Left colon (tissue), 2 donors: ENCODE measurements around the gene DPYSL4. TPM values are rescaled to one million over a fixed set of nuclear protein-coding genes. Genes with fewer than 3 reads are reported as not detected.

Experiments
- ATAC-seq: fragments of 200-7000 bp; cut with Tn5 transposase; one replicate; pipeline ENCODE4 v1.9.1; 2020; ENCODE audit warnings: mild to moderate bottlenecking, moderate library complexity
- DNase-seq, 2 donors: peaks; one replicate each; pipeline ENCODE4 v3.0.0-alpha.2; 2020
- intact Hi-C, 2 donors: fragments of 100-400 bp; cut with DNase I in 1 of 2; cut with micrococcal nuclease in 1 of 2; formaldehyde crosslinking; loops; one replicate each; pipeline versions ENCODE4 v1.11.2 to v1.14.0; 2022; cut with DNase I, micrococcal nuclease
- total RNA-seq, 2 donors: library from RNA; stranded (reverse); fragmentation: NEBNext Ultra II Directional; extraction: Animal tissue kit (Norgen Biotek cat#: 25700); gene quantifications; one replicate each; pipeline ENCODE4 v1.2.1, GENCODE V29; 2021
- donor health status: DM: no; HTN: no; CAD: no.
- donor health status: DM: yes; HTN: yes; CAD: no.

DPYSL4 gene
- total RNA-seq, 2 donors from 2014 or later = 0.45 TPM; not detected in 1

GRCh38 chr10:132199268-132199853 lies 12.6 kb downstream of the DPYSL4 start:
- ATAC-seq (no peak), DNase-seq (no peak)
- intact Hi-C loops = no loop called here

GRCh38 chr10:132199854-132200311 lies 13.1 kb downstream of the DPYSL4 start:
- DNase-seq (no peak), ATAC-seq (no peak)
- intact Hi-C loops = no loop called here

GRCh38 chr10:132200344-132201110 lies 13.8 kb downstream of the DPYSL4 start:
- DNase-seq = no peak
- no peak for ATAC-seq
- intact Hi-C loops = no loop called here

GRCh38 chr10:132201111-132201969 lies 14.6 kb downstream of the DPYSL4 start:
- DNase-seq (no peak), ATAC-seq (no peak)
- intact Hi-C loops = no loop called here

GRCh38 chr10:132202070-132202970 lies 15.6 kb downstream of the DPYSL4 start:
- intact Hi-C loops = no loop called here
- ATAC-seq (no peak), DNase-seq (no peak)

- ATAC-seq (no peak), DNase-seq (no peak)
- intact Hi-C loops = no loop called here
Observed at GRCh38 chr10:132203256-132204077, 16.7 kb downstream of the DPYSL4 start.

- DNase-seq (no peak), ATAC-seq (no peak)
- intact Hi-C loops = no loop called here
Observed at GRCh38 chr10:132204078-132204780, 17.5 kb downstream of the DPYSL4 start.

- DNase-seq = no peak
- ATAC-seq = no peak
- intact Hi-C loops = no loop called here
Observed at GRCh38 chr10:132204781-132205473, 18.2 kb downstream of the DPYSL4 start.

- ATAC-seq = no peak
- intact Hi-C loops = no loop called here
- no peak for DNase-seq
Observed at GRCh38 chr10:132205650-132206376, 19.1 kb downstream of the DPYSL4 start.

- ATAC-seq (no peak), DNase-seq (no peak)
- intact Hi-C loops = no loop called here
Observed at GRCh38 chr10:132206377-132206745, 19.6 kb downstream of the DPYSL4 start.

GRCh38 chr10:132206806-132207535 lies 20.2 kb downstream of the DPYSL4 start:
- intact Hi-C loops = no loop called here
- DNase-seq = no peak

GRCh38 chr10:132207536-132208461 lies 21.1 kb downstream of the DPYSL4 start:
- DNase-seq = no peak
- no peak for ATAC-seq
- intact Hi-C loops = no loop called here

More at GRCh38 chr10:132206806-132207535, 20.2 kb downstream of the DPYSL4 start:
- ATAC-seq = no peak

GRCh38 chr10:132208462-132209050 lies 21.8 kb downstream of the DPYSL4 start:
- ATAC-seq (no peak), DNase-seq (no peak)
- intact Hi-C loops = no loop called here

- ATAC-seq (no peak), DNase-seq (no peak)
- intact Hi-C loops = no loop called here
Observed at GRCh38 chr10:132209130-132209529, 22.4 kb downstream of the DPYSL4 start.
